ENCODE data around the gene FAM20B. TPM values are rescaled to one million over a fixed set of nuclear protein-coding genes. Genes with fewer than 3 reads are reported as not detected.
A peak's percentile ranks its signal among the peaks of the same experiment; 100 is the strongest.
"Not testable (repeated sequence)": the region's sequence is repeated elsewhere in the genome, so short reads cannot be mapped to it uniquely, and the experiment has no call there.

The FAM20B gene
- total and polyA plus RNA-seq, 2 of the 13 experiments (the other 11 are each of a cell fraction or from before 2014, with no cell fraction given) = 13.8 to 26.9 TPM

- in situ Hi-C loops (cut with HindIII; ENCODE audit: extremely low pct_ligation_motif_present, low pct_unique_long_range_greater_than_20kb) (loop anchor here (5.0 kb wide), 2 partner anchors 235 to 470 kb away; no protein-coding TSS in a partner anchor), intact Hi-C loops (cut with micrococcal nuclease; ENCODE audit: unreplicated experiment) (loop anchor here (1.0 to 10.0 kb wide), 5 partner anchors 80 to 687 kb away; partner anchors contain the start of gene ANGPTL1)
- H3K79me2 ChIP-seq (ENCODE audit: insufficient read depth, low read length); BruUV-seq (replicated peaks); H3K27me3 ChIP-seq (ENCODE audit: control insufficient read depth in 1 of 2, insufficient read depth in 2 of 2, low read length in 2 of 2); H3K9me3 ChIP-seq (ENCODE audit: low read length); H3K36me3 ChIP-seq (replicated peaks in 1 of 2; ENCODE audit: control insufficient read depth in 1 of 2, insufficient read depth in 2 of 2, low read length in 2 of 2); FAIRE-seq; DNase-seq (ENCODE audit: low spot score); H4K20me1 ChIP-seq (ENCODE audit: insufficient read depth, low read length); H3K27ac ChIP-seq (ENCODE audit: extremely low read length, insufficient read depth, low read length): not testable (repeated sequence)
- TF ChIP-seq ARNT2 (CRISPR knock-in tag; IDR thresholded peaks at IDR 0.05; ENCODE audit: low read depth) = 0 out of 2 replicates have a peak, but pooled peaks have one; percentile 1
- TF ChIP-seq ZNF121 (CRISPR knock-in tag; IDR thresholded peaks at IDR 0.05) = peak; percentile 54; the same call in 1 of the 2 replicates
- POLR2A ChIA-PET = interaction anchor here (1.2 to 2.3 kb wide), 3 partner anchors 292 to 465 kb away, joined by 3 to 16 read pairs (median 5); partner anchors contain the start of gene SOAT1
- Histone ChIP-seq H2AFZ (ENCODE audit: low read length) (peak overlapping the region; percentile 66), H3K4me3 (replicated peaks in 1 of 3; ENCODE audit: insufficient read depth in 1 of 3, low read depth in 2 of 3, low read length in 3 of 3) (peak overlapping the region; percentile 38 to 71 (median 57); a peak in 5 of 6 replicates), H3K4me2 (ENCODE audit: low read depth, low read length) (peak overlapping the region; percentile 95), H3K4me1 (ENCODE audit: insufficient read depth, low read length) (peaks cover 48% of the 10 kb centered on the region), H3K9ac (ENCODE audit: insufficient read depth, low read depth, low read length) (peak overlapping the region; percentile 67; the same call in 1 of the 2 replicates)
- ATAC-seq = peak; percentile 43
- CTCF ChIA-PET (ENCODE audit: low intra/inter-chr PET ratio, low total read pairs) = interaction anchor here (1.3 to 2.0 kb wide), 5 partner anchors 190 to 469 kb away, joined by 4 to 27 read pairs (median 15); no protein-coding TSS in a partner anchor
- 73% methylated on average over 8 of the region's 8 CpGs for WGBS (ENCODE audit: low lambda C conversion rate)
These were observed 23.6 kb upstream of the FAM20B start for GRCh38 chr1:179002064-179002463.

- CTCF ChIA-PET (ENCODE audit: low intra/inter-chr PET ratio, low total read pairs) = interaction anchor here (1.3 to 2.0 kb wide), 5 partner anchors 190 to 470 kb away, joined by 4 to 27 read pairs (median 15); no protein-coding TSS in a partner anchor
- Histone ChIP-seq H3K9ac (ENCODE audit: insufficient read depth, low read depth, low read length) (peak overlapping the region; percentile 67), H4K20me1 (ENCODE audit: insufficient read depth, low read length) (no peaks in the 10 kb centered on the region), H2AFZ (ENCODE audit: low read length) (peak overlapping the region; percentile 66), H3K36me3 (replicated peaks in 1 of 2; ENCODE audit: control insufficient read depth in 1 of 2, insufficient read depth in 2 of 2, low read length in 2 of 2) (no peaks in the 10 kb centered on the region), H3K4me2 (ENCODE audit: low read depth, low read length) (peak overlapping the region; percentile 95), H3K4me1 (ENCODE audit: insufficient read depth, low read length) (peaks cover 52% of the 10 kb centered on the region), H3K27me3 (ENCODE audit: control insufficient read depth in 1 of 2, insufficient read depth in 2 of 2, low read length in 2 of 2) (no peaks in the 10 kb centered on the region), H3K27ac (ENCODE audit: extremely low read length, insufficient read depth, low read length) (no peak overlapping the region), H3K79me2 (ENCODE audit: insufficient read depth, low read length) (no peaks in the 10 kb centered on the region), H3K9me3 (ENCODE audit: low read length) (no peaks in the 10 kb centered on the region), H3K4me3 (replicated peaks in 1 of 3; ENCODE audit: insufficient read depth in 1 of 3, low read depth in 2 of 3, low read length in 3 of 3) (peak overlapping the region; percentile 38 to 71 (median 57); a peak in 5 of 6 replicates)
- DNase-seq (ENCODE audit: low spot score) (peak; percentile 79), ATAC-seq (peak; percentile 92), FAIRE-seq (peak; percentile 88)
- WGBS (ENCODE audit: low lambda C conversion rate) = 0% methylated on average over 11 of the region's 20 CpGs
- in situ Hi-C loops (cut with HindIII; ENCODE audit: extremely low pct_ligation_motif_present, low pct_unique_long_range_greater_than_20kb) = loop anchor here (5.0 kb wide), 2 partner anchors 235 to 470 kb away; no protein-coding TSS in a partner anchor
- no TSS peak for BruUV-seq (replicated peaks)
- intact Hi-C loops (cut with micrococcal nuclease; ENCODE audit: unreplicated experiment) = loop anchor here (1.0 to 10.0 kb wide), 5 partner anchors 80 to 688 kb away; partner anchors contain the start of gene ANGPTL1
- POLR2A ChIA-PET = interaction anchor here (0.6 to 2.3 kb wide), 6 partner anchors 19 to 466 kb away, joined by 3 to 16 read pairs (median 4); partner anchors contain the start of gene SOAT1
- TF ChIP-seq GMEB2 (CRISPR knock-in tag; IDR thresholded peaks at IDR 0.05; ENCODE audit: low read depth) (no peak), SMAD9 (CRISPR knock-in tag; IDR thresholded peaks at IDR 0.05) (no peak), KAT7 (CRISPR knock-in tag; IDR thresholded peaks at IDR 0.05; ENCODE audit: borderline replicate concordance) (no peak), ZBTB37 (CRISPR knock-in tag; IDR thresholded peaks at IDR 0.05) (no peak), EHMT2 (IDR thresholded peaks at IDR 0.05; ENCODE audit: borderline replicate concordance, low read depth, low read length) (no peak), TBL1XR1 (IDR thresholded peaks at IDR 0.05; ENCODE audit: borderline replicate concordance, low read length, partially characterized antibody) (no peak), NBN (conservative IDR thresholded peaks at IDR 0.05) (no peak), AHR (CRISPR knock-in tag; IDR thresholded peaks at IDR 0.05) (no peak), ZBTB26 (CRISPR knock-in tag; IDR thresholded peaks at IDR 0.05; ENCODE audit: borderline replicate concordance) (no peak), ZBTB42 (CRISPR knock-in tag; IDR thresholded peaks at IDR 0.05) (no peak)
These were observed 22.9 kb upstream of the FAM20B start for GRCh38 chr1:179002552-179003345.
